ENCODE data around the gene AOC1.
A peak's percentile ranks its signal among the peaks of the same experiment; 100 is the strongest.
"Not testable (repeated sequence)": the region's sequence is repeated elsewhere in the genome, so short reads cannot be mapped to it uniquely, and the experiment has no call there.

Gene AOC1

GRCh38 chr7:150852371-150852905 is at the start of gene AOC1:
Gene AOC1, plus strand, starts transcription at chr7:150852517. Its CDS starts 3,954 bp downstream, at chr7:150856471.
- no peak for DNase-seq

GRCh38 chr7:150803161-150803860 is 49.0 kb upstream of the AOC1 start:
- no peak for DNase-seq

- DNase-seq: no peak
Observed at GRCh38 chr7:150804802-150805201, 47.5 kb upstream of the AOC1 start.

DNA sequence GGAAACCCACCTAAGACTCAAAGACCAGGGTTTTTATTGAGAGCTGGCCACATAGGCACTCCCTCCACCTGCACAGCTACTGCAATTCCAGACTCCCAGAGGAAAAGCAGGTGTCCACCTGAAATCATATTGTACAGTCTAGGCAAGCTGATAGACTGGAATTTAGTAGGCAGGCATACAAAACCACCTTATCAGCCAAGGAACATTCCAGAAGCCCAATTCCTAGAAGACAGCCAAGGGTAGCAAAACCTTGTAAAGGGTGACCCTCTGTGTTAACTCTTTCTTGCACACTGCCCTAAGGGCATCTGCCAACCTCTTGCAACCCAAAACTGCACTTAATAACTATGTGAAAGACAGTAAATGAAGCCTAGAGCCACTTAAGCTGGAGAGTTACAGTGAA is 46.5 kb upstream of the AOC1 start:
- DNase-seq: no peak

- DNase-seq: no peak
Observed at GRCh38 chr7:150806454-150806853, 45.9 kb upstream of the AOC1 start.

- DNase-seq: no peak
Observed at GRCh38 chr7:150806863-150807262, 45.5 kb upstream of the AOC1 start.

- DNase-seq: not testable (repeated sequence)
Observed at GRCh38 chr7:150807616-150808438, 44.5 kb upstream of the AOC1 start.

GRCh38 chr7:150814328-150815001 is 37.9 kb upstream of the AOC1 start:
- no peak for DNase-seq

DNA sequence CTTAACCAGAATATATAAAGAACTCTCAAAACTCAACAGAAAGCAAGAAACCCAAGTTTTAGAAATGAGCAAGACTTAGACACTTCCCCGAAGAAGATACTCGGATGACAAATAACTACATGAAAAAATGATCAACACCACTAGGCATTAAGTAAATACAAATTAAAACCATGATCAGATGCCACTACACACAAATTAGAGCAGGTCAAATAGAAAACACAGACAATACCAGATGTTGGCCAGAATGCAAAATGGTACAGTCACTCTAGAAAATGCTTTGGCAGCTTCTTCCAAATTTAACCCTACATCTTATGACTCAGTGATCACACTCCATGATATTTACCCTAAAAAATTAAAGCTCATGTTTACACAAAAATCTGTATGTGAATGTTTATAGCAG is 33.3 kb upstream of the AOC1 start:
- DNase-seq: no peak

DNA sequence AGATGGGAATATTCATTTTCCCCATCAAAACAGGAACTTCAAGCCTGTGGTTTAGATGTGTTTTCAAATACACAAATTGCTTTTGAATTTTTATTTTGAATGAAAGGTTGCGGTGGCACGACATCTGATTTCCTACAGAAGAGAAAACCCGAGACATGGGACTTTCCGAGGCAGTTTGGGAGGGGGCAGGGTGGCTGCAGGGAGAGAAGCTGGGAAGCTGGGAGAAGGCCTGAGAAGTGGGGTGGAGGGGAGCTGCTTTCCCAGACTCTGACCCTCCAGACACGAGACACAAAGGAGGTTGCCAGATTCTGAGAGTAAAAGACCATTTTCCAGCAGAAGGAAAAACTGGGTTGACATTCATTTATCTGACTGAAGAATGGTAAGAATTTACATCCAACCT is 32.2 kb upstream of the AOC1 start:
- DNase-seq: no peak

GRCh38 chr7:150820578-150821198 is 31.6 kb upstream of the AOC1 start:
- no peak for DNase-seq

GRCh38 chr7:150823043-150823442 is 29.3 kb upstream of the AOC1 start:
- no peak for DNase-seq

DNA sequence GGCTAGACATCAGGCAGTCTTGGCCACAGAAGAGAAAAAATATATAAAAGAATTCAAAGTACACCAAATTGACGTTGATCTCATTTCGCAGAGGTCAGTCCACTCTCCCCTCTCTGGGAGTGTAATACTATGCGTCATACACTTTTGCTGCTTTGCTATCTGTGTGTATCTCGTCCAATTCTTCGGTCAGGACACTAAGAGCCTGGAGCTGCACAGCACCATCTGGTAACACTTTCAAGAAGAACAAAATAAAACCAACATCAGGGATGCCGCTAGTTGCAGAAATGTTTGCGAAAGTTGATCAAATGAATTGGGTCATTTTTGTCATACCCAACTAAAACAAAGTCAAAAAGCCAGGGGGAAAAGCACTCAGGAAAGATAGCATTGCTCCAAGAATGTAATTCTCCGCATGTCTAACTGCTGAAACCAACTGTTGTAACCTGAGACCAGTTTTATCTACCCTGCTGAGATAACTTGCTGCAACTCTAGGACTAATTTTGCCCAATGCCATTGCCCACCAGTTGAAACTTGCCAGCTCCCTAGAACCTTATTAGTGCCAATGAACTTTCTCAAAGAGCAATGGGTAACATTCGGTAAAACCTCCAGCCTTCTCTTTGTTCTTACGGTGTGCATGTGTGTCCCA is 28.7 kb upstream of the AOC1 start:
- DNase-seq: no peak

DNA sequence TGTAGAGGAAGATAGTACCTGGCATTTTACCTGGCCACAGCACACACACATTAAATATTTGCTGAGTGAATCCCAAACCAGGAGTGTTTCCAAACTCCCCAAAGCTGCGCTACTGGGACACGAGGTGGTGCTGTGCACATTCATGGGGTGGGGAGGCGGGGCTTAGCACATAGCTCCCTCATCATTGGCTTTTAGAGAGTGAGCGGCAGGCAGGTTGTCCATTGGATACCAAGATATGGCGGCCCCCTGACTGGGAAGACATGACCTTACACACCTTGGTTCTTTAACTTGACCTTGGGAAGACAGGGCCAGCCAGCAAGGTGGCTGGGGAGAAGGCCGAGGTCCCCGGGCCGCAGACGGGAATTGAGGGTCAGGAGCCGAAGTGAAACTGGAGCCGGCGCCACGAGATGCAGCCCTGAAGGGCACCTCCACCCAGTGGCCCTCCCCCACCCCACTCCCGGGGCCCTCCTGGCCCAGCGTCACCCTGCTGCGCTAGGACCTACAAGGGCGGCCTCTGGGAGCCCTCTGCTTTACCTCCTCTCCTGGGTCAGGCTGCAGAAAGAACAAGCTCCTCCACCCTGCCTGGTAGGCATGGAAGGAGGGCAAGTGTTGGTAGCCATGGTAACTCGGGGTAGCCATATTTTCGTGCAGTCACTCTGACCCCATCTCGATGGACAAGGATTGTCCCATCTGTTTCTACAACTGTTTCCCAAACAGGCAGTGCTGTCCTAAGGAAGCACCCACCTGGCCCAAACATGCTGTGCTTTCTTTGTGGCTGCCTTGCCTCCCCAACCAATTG is 27.7 kb upstream of the AOC1 start:
- no peak for DNase-seq

DNA sequence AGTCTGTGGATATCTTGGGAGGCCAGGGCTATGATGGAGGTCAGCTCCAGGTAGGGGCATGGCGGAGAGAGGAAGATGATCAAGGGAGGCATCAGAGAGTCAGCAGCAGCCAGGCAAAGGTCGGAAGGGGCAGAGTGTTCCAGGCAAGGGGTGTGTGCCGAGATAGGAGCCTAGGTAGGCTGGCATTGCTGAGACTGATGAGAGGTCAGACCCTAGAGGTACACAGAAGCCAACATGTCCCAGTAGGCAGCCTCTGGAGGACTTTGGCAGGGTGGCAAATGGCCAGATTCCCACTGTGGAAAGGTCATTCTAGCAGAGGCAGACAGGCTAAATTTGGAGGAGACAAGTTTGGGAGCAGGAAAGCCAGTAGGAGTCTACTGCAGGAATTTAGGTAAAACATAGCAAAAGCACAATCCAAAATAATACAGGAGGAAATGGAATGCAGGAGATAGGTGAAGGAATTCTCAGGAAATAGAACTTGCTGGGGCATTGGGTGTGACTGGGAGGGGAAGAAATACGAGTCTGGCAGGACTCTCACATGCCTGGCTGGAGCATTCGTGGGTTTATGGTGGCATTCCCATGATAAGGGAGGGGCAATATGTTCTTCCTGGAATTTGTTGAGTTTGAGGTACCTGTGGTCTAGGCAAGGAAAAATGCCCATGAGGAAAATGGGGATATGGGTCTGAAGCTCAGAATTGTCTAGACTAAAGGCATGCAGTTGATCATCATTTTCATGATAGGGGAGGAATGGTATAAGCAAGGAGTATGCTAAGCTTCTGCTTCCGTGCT is 26.1 kb upstream of the AOC1 start:
- DNase-seq: no peak

GRCh38 chr7:150828384-150828783 is 23.9 kb upstream of the AOC1 start:
- DNase-seq: no peak

DNA sequence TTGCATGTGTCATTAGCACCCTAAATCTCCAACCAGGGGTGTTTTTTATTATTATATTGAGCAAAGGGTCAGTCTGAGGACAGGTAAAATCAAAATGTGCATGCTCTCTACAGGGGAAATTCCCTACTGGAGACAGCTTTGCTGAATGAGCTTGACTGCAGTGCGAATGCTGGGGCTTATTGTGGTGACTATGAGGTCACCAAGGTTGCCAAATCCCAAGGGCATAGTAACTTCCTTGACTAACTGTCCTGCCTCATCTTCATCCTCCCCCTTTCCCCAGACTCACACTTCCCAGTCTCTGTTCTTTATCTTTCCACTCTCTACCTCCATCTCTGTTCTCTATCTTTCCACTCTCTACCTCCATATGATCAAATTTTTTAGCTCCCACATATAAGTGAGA is 22.9 kb upstream of the AOC1 start:
- DNase-seq: no peak

GRCh38 chr7:150830937-150831336 is 21.4 kb upstream of the AOC1 start:
- peak in 1 of 2 experiments; percentile 44 for DNase-seq

DNA sequence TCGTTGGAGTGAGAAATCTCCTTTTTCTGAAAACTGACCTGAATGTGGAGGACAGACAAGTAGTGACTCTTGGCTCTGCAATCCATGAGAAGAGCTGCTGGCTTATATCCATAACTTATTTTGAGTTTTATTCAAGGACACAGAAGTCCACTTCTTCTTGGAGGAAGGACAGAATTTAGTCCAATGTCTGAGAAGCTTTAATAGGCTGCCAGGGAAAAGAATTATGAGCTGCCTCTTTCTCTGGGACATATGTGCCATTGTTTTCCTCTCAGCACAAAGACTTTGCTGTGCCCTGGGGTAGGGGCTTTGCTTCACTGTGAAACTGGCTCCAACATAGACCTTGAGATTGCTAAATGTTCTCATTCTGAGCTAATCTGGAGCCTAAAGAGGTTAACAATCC is 20.5 kb upstream of the AOC1 start:
- no peak for DNase-seq

DNA sequence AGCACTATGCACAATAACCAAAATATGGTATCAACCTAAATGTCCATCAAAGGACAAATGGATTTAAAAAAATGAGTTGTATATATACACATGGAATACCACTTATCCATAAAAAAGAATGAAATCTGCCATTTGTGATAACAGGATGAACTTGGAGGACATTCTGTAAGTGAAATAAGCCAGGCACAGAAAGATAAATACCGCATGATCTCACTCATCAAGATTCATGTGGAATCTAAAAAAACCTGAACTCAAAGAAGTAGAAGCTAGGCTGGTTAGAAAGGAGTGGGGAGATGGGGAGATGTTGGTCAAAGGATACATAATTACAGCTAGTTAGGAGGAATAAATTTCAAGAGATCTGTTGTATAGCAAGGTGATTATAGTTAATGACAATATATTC is 17.3 kb upstream of the AOC1 start:
- no peak for DNase-seq

Data from NCI-H1930 (cell line).